ENCODE results near the gene ZPBP2.

ZPBP2 gene

DNA sequence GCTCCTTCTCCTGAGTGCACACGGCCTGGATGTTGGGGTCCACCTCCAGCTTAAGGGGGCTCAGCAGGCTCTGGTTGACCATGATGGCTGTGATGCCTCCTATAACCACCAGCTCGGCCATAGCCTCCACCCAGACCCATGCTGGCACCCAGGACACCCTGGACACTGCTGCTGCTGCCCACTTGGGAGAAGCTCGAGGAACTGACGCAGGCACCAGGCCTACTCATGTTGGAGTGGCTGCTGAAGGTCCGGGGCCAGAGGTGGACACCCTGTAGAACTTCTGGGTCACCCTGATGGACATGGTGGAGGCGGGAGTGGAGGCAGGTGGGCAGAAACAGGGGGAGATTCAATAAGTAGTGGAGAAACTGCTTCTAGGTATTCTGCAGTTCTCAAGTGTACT is 31.9 kb upstream of the ZPBP2 start:
- H3K4me3 ChIP-seq (ENCODE audit: low read depth, low read length) = no peak overlapping the region
- TF ChIP-seq POLR2A (IDR thresholded peaks at IDR 0.05; ENCODE audit: extremely low read depth, insufficient read length) (no peak), MYC (IDR thresholded peaks at IDR 0.05; ENCODE audit: low read depth, low read length) (no peak), MAX (IDR thresholded peaks at IDR 0.05; ENCODE audit: low read depth, low read length) (no peak), CTCF (IDR thresholded peaks at IDR 0.05; ENCODE audit: low read depth, low read length) (no peak)
- DNase-seq (ENCODE audit: low read depth) = no peak

- no peak for DNase-seq (ENCODE audit: low read depth)
- TF ChIP-seq MAX (IDR thresholded peaks at IDR 0.05; ENCODE audit: low read depth, low read length) = no peak
- TF ChIP-seq POLR2A (IDR thresholded peaks at IDR 0.05; ENCODE audit: extremely low read depth, insufficient read length) = no peak
- no peak for TF ChIP-seq CTCF (IDR thresholded peaks at IDR 0.05; ENCODE audit: low read depth, low read length)
- no peak for TF ChIP-seq MYC (IDR thresholded peaks at IDR 0.05; ENCODE audit: low read depth, low read length)
- no peak overlapping the region for H3K4me3 ChIP-seq (ENCODE audit: low read depth, low read length)
These were observed 29.9 kb upstream of the ZPBP2 start for GRCh38 chr17:39838057-39838456.

DNA sequence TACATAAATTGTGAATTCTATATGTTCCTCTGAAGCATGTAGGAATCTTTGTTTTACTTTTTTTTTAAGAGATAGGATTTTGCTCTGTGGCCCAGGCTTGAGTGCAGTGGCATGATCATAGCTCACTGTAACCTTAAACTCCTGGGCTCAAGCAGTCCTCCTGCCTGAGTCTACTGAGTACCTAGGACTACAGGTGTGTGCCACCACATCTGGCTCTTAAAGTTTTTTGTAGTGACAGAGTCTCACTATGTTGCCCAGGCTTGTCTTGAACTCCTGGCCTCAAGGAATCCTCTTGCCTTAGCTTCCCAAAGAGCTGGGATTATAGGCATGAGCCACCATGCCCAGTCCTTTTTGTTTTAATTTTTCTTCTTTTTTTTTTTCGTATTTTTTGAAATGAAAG is 29.2 kb upstream of the ZPBP2 start:
- no peak overlapping the region for H3K4me3 ChIP-seq (ENCODE audit: low read depth, low read length)
- TF ChIP-seq MAX (IDR thresholded peaks at IDR 0.05; ENCODE audit: low read depth, low read length) (no peak), CTCF (IDR thresholded peaks at IDR 0.05; ENCODE audit: low read depth, low read length) (no peak), POLR2A (IDR thresholded peaks at IDR 0.05; ENCODE audit: extremely low read depth, insufficient read length) (no peak), MYC (IDR thresholded peaks at IDR 0.05; ENCODE audit: low read depth, low read length) (no peak)
- DNase-seq (ENCODE audit: low read depth) = no peak

DNA sequence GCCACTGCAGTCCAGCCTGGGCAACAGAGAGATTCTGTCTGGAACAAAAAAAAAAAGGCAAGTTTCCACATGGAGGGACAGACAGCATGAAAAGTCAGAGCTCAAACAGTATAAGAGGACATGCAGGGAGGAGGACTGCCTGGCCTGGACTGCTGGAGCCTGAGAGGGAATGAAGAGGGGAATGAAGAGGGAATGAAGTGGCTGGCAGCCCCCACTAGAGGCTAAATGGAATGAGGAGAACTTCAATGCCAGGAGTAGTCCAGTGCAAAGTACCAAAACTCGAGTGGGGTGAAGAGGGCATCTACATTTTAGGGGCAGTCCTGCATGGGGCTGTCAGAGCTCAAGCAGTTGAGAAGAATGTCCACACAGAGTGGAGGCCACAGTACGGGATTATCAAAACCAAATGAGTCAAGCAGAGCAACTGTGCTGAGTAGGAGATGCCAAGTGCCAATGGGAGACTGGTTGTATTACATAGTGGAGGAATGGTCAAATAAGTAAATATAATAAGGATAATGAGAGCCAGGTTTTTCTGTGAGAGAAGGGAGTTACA is 26.8 kb upstream of the ZPBP2 start:
- TF ChIP-seq POLR2A (IDR thresholded peaks at IDR 0.05; ENCODE audit: extremely low read depth, insufficient read length) (no peak), MAX (IDR thresholded peaks at IDR 0.05; ENCODE audit: low read depth, low read length) (no peak)
- no peak for DNase-seq (ENCODE audit: low read depth)
- no peak overlapping the region for H3K4me3 ChIP-seq (ENCODE audit: low read depth, low read length)

GRCh38 chr17:39845052-39845846 is 22.8 kb upstream of the ZPBP2 start:
- TF ChIP-seq CTCF (IDR thresholded peaks at IDR 0.05; ENCODE audit: low read depth, low read length) (no peak), POLR2A (IDR thresholded peaks at IDR 0.05; ENCODE audit: extremely low read depth, insufficient read length) (no peak), MYC (IDR thresholded peaks at IDR 0.05; ENCODE audit: low read depth, low read length) (no peak), MAX (IDR thresholded peaks at IDR 0.05; ENCODE audit: low read depth, low read length) (no peak)
- DNase-seq (ENCODE audit: low read depth) = no peak
- H3K4me3 ChIP-seq (ENCODE audit: low read depth, low read length) = no peak overlapping the region

GRCh38 chr17:39846205-39846604 is 21.8 kb upstream of the ZPBP2 start:
- no peak overlapping the region for H3K4me3 ChIP-seq (ENCODE audit: low read depth, low read length)
- TF ChIP-seq MYC (IDR thresholded peaks at IDR 0.05; ENCODE audit: low read depth, low read length) (no peak), CTCF (IDR thresholded peaks at IDR 0.05; ENCODE audit: low read depth, low read length) (no peak), POLR2A (IDR thresholded peaks at IDR 0.05; ENCODE audit: extremely low read depth, insufficient read length) (no peak), MAX (IDR thresholded peaks at IDR 0.05; ENCODE audit: low read depth, low read length) (no peak)
- DNase-seq (ENCODE audit: low read depth) = no peak
